Measurements from ENCODE around the gene TAS1R3.
"Not testable (repeated sequence)": the region's sequence is repeated elsewhere in the genome, so short reads cannot be mapped to it uniquely, and the experiment has no call there.

The TAS1R3 gene

DNA sequence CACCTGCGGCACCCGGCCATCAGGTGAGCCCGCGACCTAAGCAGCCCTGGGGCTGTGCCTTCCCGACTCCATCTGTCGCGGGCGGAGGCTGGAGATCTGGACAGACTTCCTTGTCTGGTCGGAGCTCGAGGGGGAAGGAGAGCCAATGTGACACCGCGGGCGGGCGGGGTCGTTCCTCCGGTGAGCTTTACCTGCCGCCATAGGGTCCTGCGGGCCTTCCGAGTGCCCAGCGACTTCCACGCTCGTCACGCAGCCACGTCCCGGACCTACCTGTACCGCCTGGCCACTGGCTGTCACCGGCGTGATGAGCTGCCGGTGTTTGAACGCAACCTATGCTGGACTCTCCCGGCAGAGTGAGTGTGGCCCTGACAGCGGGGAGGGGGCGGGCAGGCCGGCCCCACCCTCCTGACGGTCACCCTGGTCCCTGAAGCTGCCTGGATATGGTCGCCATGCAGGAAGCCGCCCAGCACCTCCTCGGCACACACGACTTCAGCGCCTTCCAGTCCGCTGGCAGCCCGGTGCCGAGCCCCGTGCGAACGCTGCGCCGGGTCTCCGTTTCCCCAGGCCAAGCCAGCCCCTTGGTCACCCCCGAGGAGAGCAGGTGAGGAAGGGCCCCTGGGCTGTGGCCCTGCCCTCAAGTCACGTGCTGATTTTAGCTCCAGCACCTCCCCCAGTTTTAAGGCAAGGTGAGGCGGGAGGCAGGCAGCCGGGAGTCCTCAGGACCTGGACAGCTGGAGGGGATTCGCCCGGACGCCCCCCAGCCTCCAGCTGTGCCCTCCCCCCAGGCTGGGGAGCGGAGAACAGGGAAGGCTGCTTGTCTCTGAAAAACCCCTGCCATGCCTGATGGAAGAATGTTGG, 21.6 kb upstream of the TAS1R3 start:
- DNase-seq = no peak

DNA sequence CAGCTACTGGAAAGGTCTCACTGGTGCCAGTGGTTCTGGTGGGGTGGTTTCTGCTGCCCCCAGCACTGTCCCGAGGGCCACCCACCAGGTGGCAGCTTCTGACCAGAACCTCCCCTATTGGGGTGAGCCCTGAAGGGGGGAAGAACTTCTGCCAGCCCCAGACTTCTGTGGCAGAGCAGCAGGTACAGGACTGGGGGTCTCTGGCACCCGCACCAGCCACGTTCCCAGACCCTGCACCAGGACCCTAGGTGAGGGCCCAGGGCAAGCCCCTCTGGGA, 21.0 kb upstream of the TAS1R3 start:
- DNase-seq = no peak

- no peak for DNase-seq
Measured at GRCh38 chr1:1310476-1311053, 20.5 kb upstream of the TAS1R3 start.

DNA sequence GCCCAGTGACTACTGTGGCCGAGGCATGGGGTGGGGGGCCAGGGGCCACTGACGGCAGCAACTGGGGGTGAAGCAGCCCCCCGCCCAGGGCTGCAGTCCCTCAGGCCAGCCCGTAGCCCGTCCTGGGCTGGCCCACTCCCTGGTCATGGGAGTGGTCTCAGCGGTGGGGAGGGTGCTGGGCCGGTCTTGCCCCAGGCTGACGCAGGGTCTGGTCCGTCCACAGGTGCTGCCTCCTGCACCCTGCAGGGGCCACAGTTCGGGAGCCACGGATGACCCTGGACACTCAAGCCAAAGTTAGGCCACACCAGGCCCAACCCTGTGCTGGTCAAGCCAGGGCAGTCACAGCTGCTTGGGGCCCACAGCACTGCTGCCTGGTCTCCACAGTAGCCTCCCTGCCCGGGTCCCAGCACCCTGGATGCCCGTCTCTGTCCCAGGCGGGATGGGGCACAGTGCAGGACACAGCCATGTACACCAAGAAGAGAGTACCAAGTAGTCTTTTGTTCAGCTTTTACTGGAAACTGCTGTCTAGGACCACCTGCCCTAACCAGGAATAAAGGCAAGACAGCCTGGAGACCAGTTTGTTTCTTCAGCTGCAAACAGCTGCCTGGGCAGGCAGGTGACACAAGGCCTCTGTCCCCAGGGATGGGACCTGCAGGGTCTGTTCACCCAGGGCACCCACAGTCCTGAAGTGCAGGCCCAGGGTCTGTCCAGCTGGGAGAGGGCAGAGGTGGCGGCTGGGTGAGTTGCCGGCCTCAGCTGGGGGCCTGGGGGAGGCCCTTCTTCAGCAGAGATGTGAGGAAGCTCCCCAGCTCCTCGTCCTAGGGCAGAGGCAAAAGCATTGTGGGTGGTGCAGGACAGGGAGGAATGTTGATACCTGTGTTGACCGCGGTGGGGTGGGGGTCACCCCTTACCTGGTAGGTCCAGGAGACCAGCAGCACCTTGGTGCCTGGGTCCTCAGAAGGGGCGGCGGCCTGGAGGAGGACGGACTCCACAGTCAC, 19.7 kb upstream of the TAS1R3 start:
- no peak for DNase-seq

DNA sequence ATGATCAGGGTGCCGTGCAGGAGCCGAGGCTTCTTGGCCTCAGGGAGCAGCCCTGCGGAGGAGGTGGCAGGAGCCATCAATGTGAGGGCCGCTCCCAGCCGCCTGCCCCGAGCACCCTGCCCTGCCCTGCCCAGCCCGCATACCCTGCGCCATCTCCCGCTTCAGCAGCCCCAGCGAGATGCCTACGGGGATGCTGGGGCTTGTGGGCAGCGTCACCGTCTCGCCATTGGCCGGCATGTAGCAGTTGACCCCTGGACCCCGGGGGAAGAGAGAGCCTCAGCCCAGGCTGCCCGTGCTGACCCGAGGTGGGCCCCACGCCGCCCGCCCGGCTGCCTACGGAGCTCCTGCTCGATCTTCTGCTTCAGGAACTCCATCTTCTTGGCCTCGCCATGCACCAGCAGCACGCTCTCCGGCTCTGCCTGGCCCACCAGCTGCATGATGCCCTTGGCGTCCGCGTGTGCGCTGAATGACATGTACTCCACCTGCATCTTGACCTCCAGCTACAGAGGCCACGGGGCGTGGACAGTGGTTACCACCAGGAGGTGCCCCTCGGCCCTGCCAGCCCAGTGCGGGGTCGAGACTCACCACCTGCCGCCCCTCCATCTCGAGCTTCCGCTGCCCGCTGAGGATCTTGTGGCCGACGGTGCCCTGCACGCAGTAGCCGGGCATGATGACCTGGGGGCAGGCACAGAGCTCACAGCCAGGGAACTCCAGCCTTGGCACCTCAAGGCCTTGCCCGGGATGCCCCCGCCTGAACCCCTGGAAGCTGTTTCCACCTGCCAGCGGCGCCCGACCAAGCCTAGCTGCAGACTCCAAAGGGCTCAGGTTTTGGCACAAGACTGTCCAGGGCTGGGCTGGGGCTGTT, 18.4 kb upstream of the TAS1R3 start:
- DNase-seq = no peak

DNA sequence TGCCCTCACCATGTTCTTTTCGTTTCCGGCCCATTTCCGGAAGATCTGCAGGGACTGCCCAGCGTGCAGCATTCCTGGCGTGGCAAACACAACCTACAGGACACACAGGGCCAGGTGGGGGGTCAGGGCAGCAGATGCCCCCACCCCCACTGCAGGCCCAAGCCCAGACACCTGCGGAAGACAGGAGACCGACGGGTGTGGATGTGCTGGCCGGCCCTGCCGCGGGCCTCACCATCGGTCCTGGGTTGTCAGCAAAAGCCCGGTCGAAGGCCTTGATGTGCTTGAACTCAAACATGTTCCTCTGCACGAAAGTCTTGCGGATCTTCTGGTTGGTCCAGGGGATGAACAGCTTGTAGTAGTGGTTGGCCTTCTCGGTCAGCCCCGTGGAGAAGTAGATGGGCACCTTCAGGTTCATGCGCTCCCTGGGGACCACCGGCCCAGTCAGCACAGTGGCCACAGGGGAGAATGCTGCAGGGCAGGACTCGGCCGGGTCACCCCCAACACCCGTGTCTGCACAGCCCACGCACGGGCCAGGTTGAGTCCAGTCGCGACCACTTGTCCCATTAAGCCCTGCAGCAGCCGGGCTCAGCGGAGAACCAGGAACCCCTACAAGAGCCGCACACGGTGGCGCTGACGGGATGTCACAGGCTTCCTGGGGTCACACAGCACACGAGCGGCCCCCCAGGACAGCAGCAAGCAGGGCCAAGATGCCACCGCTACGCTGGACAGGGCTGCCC, 17.4 kb upstream of the TAS1R3 start:
- DNase-seq = no peak

DNA sequence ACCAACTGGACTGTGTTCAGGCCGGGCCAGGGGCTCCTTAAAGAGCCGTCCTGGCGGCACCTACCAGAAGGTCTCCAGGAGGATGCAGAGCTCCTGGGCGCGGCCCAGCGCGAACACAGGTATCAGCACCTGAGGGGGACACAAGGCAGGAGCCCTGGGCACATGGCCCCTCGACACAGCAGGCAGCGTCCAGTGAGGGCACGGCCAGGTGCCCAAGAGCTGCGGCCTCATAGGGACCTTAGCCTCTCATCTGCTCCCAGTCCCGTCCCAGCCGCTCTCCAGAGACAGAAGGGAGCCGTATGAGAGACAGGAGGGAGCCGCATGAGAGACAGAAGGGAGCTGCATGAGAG, 16.9 kb upstream of the TAS1R3 start:
- DNase-seq = no peak

DNA sequence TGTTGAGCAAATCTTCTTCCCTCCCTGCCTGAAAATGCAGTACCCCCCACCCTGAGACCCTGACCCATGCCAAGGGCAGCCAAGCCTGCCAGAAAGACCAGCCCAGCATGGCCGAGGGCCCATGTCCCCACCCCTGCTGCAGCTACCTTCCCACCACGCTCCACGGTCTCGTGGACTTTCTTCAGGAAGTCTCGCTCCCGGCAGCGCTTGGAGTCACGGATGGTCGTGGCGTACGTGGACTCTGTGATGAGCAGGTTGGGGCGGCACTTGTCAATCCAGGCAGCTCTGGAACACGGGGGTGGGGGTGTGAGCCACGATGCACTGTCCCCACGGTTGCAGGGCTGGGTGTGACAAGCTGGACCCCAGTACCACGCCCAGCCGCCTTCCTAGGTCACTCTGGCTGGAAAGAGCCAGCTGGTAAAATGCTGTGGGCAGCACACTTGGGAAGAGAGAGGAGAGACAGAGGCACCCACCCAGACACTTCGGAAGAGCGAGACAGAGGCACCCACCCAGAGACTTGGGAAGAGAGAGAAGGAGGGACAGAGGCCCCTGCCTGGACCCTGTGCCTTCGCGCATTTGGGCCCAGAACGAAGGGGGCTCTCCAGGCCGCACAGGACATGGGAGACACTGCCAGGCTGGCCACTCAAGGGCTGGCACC, 16.3 kb upstream of the TAS1R3 start:
- no peak for DNase-seq

- no peak for DNase-seq
Measured at GRCh38 chr1:1315435-1315954, 15.6 kb upstream of the TAS1R3 start.

GRCh38 chr1:1316199-1316598, 14.9 kb upstream of the TAS1R3 start:
- DNase-seq = not testable (repeated sequence)

- DNase-seq = no peak
Measured at GRCh38 chr1:1317420-1317819, 13.7 kb upstream of the TAS1R3 start.

DNA sequence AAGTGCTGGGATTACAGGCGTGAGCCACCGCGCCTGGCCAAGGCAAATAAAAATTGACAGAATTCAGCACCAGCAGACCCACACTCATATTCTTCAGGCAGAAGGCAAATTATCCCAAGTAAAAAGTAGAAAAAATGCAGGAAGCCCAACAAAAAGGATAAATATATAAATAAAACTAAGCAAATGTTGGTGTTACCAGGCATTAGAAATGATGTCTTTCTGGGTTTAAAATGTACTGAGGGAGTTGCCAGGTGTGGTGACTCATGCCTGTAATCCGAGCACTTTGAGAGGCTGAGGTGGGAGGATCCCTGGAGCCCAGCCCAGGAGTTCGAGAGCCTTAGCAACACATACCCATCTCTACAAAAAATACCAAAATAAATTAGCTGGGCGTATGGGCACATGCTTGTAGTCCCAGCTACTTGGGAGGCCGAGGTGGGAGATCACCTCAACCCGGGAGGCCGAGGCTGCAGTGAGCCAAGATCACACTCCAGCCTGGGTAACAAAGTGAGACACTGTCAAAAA, 12.9 kb upstream of the TAS1R3 start:
- no peak for DNase-seq

DNA sequence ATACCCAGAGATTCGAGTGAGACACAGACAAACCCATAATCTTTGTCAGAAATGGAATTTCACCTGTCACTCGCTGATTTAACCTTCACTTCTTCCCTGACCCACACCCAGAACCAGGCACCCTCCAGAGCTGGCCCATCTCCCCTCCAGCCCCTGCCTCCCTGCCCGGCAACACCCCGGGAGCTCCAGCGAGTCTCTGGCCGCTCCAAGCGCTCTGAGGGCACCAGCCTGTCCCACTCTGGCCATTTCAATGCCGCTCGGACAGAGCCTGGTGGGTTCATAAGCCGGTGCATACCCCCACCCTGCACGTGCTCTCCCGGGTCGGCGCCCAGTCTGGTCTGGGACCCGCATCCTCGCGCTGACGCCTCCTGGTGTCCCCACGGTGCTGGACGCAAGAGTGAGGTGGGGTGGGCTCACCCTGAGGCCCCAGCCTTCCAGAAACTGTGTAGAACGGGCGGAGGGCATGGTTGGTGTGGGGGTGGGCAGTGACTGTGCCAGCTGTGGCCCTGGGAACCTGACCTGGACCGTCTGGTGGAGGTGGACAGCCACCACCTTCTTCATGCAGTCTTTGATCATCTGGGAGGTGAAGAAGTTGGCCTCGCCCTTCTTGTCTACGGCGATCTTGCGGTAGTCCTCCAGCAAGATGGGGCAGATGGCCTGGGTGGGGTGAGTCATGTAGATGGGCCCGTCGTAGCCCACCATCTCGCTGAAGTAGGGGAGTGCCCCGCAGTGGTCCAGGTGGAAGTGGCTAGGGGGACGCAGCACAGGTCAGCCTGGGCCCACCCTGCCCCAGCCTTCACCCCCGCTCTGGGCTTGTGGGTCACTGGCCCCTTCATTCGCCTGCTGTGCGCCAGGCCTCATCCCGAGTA, 12.1 kb upstream of the TAS1R3 start:
- no peak for DNase-seq

- DNase-seq = no peak
Measured at GRCh38 chr1:1319646-1319941, 11.5 kb upstream of the TAS1R3 start.

DNA sequence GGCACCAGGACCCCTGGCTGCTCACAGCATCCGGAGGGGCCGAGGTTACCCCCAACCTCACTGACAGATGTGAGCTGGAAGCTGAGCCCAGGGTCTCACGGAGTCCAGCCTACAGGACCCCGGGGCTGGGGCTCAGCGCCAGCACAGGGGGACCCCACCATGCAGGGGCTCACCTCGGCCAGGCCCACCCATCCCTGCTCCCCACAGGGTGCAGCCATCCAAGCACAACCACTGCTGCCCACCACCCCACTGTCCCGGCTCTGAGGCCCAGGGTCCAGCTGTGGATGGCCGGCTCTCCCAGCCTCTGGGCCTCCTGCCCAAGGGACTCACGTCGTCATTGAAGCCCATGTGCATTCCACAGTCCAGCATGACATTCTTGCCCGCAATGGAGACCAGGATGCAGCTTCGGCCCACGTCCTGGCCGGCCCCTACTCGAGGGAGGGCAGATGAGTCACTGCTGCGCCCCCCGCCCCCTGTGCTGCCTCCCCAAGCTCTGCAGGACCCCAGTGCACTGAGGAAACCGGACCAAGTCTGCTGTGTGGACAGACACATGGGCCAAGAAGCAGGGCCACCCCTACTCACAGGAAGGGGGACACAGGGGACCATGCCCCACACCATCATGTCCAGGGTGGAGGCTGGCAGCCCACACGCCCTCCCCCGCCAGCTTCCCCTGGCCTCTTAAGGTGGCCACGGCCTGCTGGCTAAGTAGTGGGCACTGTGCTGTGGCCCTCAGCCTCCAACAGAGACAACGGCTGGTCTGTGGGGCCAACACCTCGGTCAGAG, 10.2 kb upstream of the TAS1R3 start:
- DNase-seq = no peak

- DNase-seq = no peak
Measured at GRCh38 chr1:1321477-1321876, 9.6 kb upstream of the TAS1R3 start.

DNA sequence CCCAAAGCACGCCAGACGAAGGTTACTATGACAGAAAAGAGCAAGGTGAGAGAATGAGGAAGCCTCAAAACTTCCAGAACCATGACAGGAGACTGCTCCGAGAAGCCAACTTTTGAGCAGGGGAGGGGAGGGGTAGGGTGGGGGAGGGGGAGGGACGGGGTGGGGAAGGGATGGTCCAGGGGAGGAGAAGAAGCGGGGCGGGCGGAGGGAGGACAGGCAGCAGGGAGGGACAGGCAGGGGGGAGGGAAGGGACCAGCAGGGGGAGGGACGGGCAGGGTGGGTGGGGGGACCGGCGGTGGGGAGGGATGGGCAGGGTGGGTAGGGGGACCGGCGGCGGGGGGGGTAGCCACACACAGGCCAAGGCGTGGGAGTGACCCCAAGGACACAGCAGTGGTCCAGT, 8.7 kb upstream of the TAS1R3 start:
- DNase-seq = no peak

- no peak for DNase-seq
Measured at GRCh38 chr1:1322952-1323351, 8.1 kb upstream of the TAS1R3 start.

DNA sequence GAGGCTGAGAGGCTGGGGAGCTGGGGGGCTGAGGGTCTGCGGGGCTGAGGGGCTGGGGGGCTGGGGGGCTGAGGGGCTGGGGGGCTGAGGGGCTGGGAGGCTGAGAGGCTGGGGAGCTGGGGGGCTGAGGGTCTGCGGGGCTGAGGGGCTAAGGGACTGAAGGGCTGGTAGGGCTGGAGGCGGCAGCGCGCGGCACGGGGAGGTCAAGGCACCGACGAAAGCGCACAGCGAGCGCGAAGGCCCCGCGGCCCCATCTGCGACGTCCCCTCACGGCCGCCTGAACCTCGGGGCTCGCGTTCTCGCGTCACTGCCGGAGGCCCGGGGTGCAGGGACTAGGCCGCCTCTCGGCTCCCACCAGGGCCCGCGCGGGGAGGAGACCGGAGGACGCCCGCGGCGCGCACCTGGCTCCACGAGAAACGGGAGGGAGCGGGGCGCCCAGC, 7.0 kb upstream of the TAS1R3 start:
- DNase-seq = no peak

All from CD4-positive, alpha-beta T cell treated with Interleukin-10 for 1 hour (primary cell).